ENCODE data around the gene ERICH3. TPM values are rescaled to one million over a fixed set of nuclear protein-coding genes. Genes with fewer than 3 reads are reported as not detected.

Gene ERICH3
- total and polyA plus RNA-seq, 4 donors = 0.04 to 0.08 (median 0.05) TPM

GRCh38 chr1:74610961-74611360 is 62.6 kb downstream of the ERICH3 start:
- WGBS = 80% methylated on average over 2 of the region's 2 CpGs
- no peaks in the 10 kb centered on the region for H3K27me3 ChIP-seq (ENCODE audit: control insufficient read depth in 4 of 4, insufficient read depth in 4 of 4, low read length in 3 of 4)
- no peak overlapping the region for H3K4me3 ChIP-seq (ENCODE audit: low read depth in 1 of 3, low read length in 3 of 3)
- no peak overlapping the region for H3K27ac ChIP-seq (ENCODE audit: low read depth in 1 of 2, low read length in 2 of 2)
- H3K36me3 ChIP-seq (ENCODE audit: control insufficient read depth in 4 of 4, insufficient read depth in 3 of 4, low read depth in 1 of 4, low read length in 3 of 4) = no peaks in the 10 kb centered on the region
- TF ChIP-seq TAF1 (conservative IDR thresholded peaks at IDR 0.05) (no peak), EGR1 (IDR thresholded peaks at IDR 0.05; ENCODE audit: low read depth in 2 of 2) (no peak), JUND (IDR thresholded peaks at IDR 0.05) (no peak), CTCF (IDR thresholded peaks at IDR 0.05; ENCODE audit: low read depth, low read length, missing input control) (no peak), SP1 (IDR thresholded peaks at IDR 0.05) (no peak), HNF4G (IDR thresholded peaks at IDR 0.05) (no peak), NR2F2 (IDR thresholded peaks at IDR 0.05) (no peak), GABPA (IDR thresholded peaks at IDR 0.05 in 1 of 2, conservative IDR thresholded peaks at IDR 0.05 in 1 of 2) (no peak), FOXA2 (IDR thresholded peaks at IDR 0.05) (no peak)
- no peak for DNase-seq (ENCODE audit: low spot score)
- H3K9ac ChIP-seq (ENCODE audit: low read depth in 1 of 2, low read length in 2 of 2) = no peak overlapping the region
- H3K9me3 ChIP-seq (ENCODE audit: control insufficient read depth in 4 of 4, low read length in 3 of 4) = no peaks in the 10 kb centered on the region
- H3K4me1 ChIP-seq (ENCODE audit: control insufficient read depth in 4 of 4, insufficient read depth in 4 of 4, low read length in 3 of 4) = no peaks in the 10 kb centered on the region

- TF ChIP-seq ZBTB33 (IDR thresholded peaks at IDR 0.05) (no peak), FOXA1 (IDR thresholded peaks at IDR 0.05) (no peak), REST (IDR thresholded peaks at IDR 0.05) (no peak), YY1 (IDR thresholded peaks at IDR 0.05) (no peak), JUND (IDR thresholded peaks at IDR 0.05) (no peak), CTCF (IDR thresholded peaks at IDR 0.05; ENCODE audit: low read depth, low read length, missing input control) (no peak), NR2F2 (IDR thresholded peaks at IDR 0.05) (no peak), RAD21 (IDR thresholded peaks at IDR 0.05) (no peak), HNF4A (conservative IDR thresholded peaks at IDR 0.05) (no peak), EGR1 (IDR thresholded peaks at IDR 0.05; ENCODE audit: low read depth in 2 of 2) (no peak), TAF1 (conservative IDR thresholded peaks at IDR 0.05) (no peak), GABPA (IDR thresholded peaks at IDR 0.05 in 1 of 2, conservative IDR thresholded peaks at IDR 0.05 in 1 of 2) (no peak), ATF3 (IDR thresholded peaks at IDR 0.05) (no peak), RXRA (IDR thresholded peaks at IDR 0.05) (no peak), SP1 (IDR thresholded peaks at IDR 0.05) (no peak), FOXA2 (IDR thresholded peaks at IDR 0.05) (no peak), HNF4G (IDR thresholded peaks at IDR 0.05) (no peak)
- TF ChIP-seq, protein P1, sequence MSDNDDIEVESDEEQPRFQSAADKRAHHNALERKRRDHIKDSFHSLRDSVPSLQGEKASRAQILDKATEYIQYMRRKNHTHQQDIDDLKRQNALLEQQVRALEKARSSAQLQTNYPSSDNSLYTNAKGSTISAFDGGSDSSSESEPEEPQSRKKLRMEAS (IDR thresholded peaks at IDR 0.05) = no peak
- H3K4me3 ChIP-seq (ENCODE audit: low read depth in 1 of 3, low read length in 3 of 3) = no peak overlapping the region
These were observed 63.7 kb downstream of the ERICH3 start for GRCh38 chr1:74609810-74610371.

More at GRCh38 chr1:74609810-74610371, 63.7 kb downstream of the ERICH3 start:
- Histone ChIP-seq H3K36me3 (ENCODE audit: control insufficient read depth in 4 of 4, insufficient read depth in 3 of 4, low read depth in 1 of 4, low read length in 3 of 4) (no peaks in the 10 kb centered on the region), H3K9me3 (ENCODE audit: control insufficient read depth in 4 of 4, low read length in 3 of 4) (no peaks in the 10 kb centered on the region), H3K27me3 (ENCODE audit: control insufficient read depth in 4 of 4, insufficient read depth in 4 of 4, low read length in 3 of 4) (no peaks in the 10 kb centered on the region), H3K27ac (ENCODE audit: low read depth in 1 of 2, low read length in 2 of 2) (no peak overlapping the region), H3K4me1 (ENCODE audit: control insufficient read depth in 4 of 4, insufficient read depth in 4 of 4, low read length in 3 of 4) (peaks cover 0 to 4% (median 0%) of the 10 kb centered on the region in 4 donors), H3K9ac (ENCODE audit: low read depth in 1 of 2, low read length in 2 of 2) (no peak overlapping the region)
- DNase-seq (ENCODE audit: low spot score) = no peak

Data from liver (tissue), 9 donors.